Measurements from ENCODE around the gene TNS4. TPM values are rescaled to one million over a fixed set of nuclear protein-coding genes. Genes with fewer than 3 reads are reported as not detected.

The TNS4 gene
- total RNA-seq, 4 donors from 2014 or later: 1.8 to 2.1 TPM; not detected in 2

GRCh38 chr17:40545660-40546059 is 44.2 kb upstream of the TNS4 start:
- ATAC-seq (ENCODE audit: low FRiP score) (no peak), DNase-seq (ENCODE audit: low spot score) (no peak)
- TF ChIP-seq CTCF (IDR thresholded peaks at IDR 0.05): no peak

- TF ChIP-seq CTCF (IDR thresholded peaks at IDR 0.05): no peak
- ATAC-seq (ENCODE audit: low FRiP score) (peak; percentile 95), DNase-seq (ENCODE audit: low spot score) (peak; percentile 78)
Measured at GRCh38 chr17:40542558-40543411, 41.4 kb upstream of the TNS4 start.

- ATAC-seq (ENCODE audit: low FRiP score) (no peak), DNase-seq (ENCODE audit: low spot score) (no peak)
- no peak for TF ChIP-seq CTCF (IDR thresholded peaks at IDR 0.05)
Measured at GRCh38 chr17:40541873-40542557, 40.6 kb upstream of the TNS4 start.

- DNase-seq (ENCODE audit: low spot score): no peak
- no peak for TF ChIP-seq CTCF (IDR thresholded peaks at IDR 0.05)
- no peak for ATAC-seq (ENCODE audit: low FRiP score)
Measured at GRCh38 chr17:40541060-40541872, 39.8 kb upstream of the TNS4 start.

GRCh38 chr17:40540448-40540847 is 39.0 kb upstream of the TNS4 start:
- no peak for ATAC-seq (ENCODE audit: low FRiP score)
- DNase-seq (ENCODE audit: low spot score): no peak
- TF ChIP-seq CTCF (IDR thresholded peaks at IDR 0.05): no peak

- no peak for ATAC-seq (ENCODE audit: low FRiP score)
Measured at GRCh38 chr17:40539711-40540411, 38.4 kb upstream of the TNS4 start.

More at GRCh38 chr17:40539711-40540411, 38.4 kb upstream of the TNS4 start:
- DNase-seq (ENCODE audit: low spot score): no peak
- TF ChIP-seq CTCF (IDR thresholded peaks at IDR 0.05): no peak

Data from omental fat pad (tissue), 4 donors.